Epithelial cell of proximal tubule (primary cell): ENCODE measurements around the gene INSIG2. TPM values are rescaled to one million over a fixed set of nuclear protein-coding genes. Genes with fewer than 3 reads are reported as not detected.

ENCODE experiments used
- DNase-seq: peaks from one replicate; pipeline ENCODE4 v3.0.0-alpha.2; 2011; ENCODE audit warnings: low read depth
- H3K4me3 ChIP-seq: 2 replicates; pipeline ENCODE4 v1.5.1; 2011; ENCODE audit warnings: low read depth, mild to moderate bottlenecking, low read length
- total RNA-seq: library from RNA; depleted of rRNA; stranded (reverse); fragments of >200 nt; gene quantifications from 2 replicates; pipeline ENCODE4 v1.2.3, GENCODE V29; 2015
- TF ChIP-seq, protein P1 (sequence below): conservative IDR thresholded peaks from 2 replicates; pipeline ENCODE4 v1.5.1; 2012; ENCODE audit warnings: low read depth, mild to moderate bottlenecking, low read length

The INSIG2 gene
- total RNA-seq, 1 donor from 2014 or later, result 9.1 TPM

DNA sequence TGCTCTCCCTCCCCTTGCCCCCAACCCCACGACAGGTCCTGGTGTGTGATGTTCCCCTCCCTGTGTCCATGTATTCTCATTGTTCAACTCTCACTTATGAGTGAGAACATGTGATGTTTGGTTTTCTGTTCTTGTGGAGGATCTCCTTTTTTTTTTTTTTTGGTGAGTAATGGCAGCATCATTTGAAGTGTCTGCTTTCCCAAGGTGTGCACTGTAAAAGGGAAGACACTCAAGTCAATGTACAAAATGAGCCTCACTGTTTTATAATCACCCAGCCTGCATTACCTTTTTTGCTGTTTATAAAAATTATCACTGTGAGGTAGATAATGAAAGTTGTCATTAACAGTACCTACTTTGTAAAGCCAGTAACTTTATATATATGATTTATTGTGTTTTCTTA lies 56.9 kb downstream of the INSIG2 start:
- DNase-seq, result no peak
- no peak overlapping the region for H3K4me3 ChIP-seq
- TF ChIP-seq, protein P1, sequence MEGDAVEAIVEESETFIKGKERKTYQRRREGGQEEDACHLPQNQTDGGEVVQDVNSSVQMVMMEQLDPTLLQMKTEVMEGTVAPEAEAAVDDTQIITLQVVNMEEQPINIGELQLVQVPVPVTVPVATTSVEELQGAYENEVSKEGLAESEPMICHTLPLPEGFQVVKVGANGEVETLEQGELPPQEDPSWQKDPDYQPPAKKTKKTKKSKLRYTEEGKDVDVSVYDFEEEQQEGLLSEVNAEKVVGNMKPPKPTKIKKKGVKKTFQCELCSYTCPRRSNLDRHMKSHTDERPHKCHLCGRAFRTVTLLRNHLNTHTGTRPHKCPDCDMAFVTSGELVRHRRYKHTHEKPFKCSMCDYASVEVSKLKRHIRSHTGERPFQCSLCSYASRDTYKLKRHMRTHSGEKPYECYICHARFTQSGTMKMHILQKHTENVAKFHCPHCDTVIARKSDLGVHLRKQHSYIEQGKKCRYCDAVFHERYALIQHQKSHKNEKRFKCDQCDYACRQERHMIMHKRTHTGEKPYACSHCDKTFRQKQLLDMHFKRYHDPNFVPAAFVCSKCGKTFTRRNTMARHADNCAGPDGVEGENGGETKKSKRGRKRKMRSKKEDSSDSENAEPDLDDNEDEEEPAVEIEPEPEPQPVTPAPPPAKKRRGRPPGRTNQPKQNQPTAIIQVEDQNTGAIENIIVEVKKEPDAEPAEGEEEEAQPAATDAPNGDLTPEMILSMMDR, result no peak

DNA sequence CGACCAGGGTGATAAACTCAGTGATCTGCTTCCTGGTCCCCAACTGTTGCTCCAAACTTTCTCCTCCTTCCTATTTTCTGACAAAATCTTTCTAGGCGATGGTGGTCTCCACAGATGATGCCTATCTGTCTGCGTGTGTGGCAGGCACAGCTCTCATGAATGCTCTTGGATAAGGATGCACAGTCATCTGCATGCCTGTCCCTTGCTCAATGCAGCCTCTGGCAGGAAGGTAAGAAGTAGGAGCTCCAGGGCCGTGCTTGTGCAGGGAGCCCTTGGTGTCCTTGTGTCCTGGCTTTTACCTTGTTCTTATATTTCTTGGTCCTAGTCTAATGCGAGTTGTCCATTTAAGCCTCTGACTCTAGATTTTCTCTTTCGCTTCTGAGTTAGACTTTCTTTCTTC lies 57.5 kb downstream of the INSIG2 start:
- H3K4me3 ChIP-seq, result no peak overlapping the region
- DNase-seq, result no peak
- TF ChIP-seq, protein P1, result no peak

DNA sequence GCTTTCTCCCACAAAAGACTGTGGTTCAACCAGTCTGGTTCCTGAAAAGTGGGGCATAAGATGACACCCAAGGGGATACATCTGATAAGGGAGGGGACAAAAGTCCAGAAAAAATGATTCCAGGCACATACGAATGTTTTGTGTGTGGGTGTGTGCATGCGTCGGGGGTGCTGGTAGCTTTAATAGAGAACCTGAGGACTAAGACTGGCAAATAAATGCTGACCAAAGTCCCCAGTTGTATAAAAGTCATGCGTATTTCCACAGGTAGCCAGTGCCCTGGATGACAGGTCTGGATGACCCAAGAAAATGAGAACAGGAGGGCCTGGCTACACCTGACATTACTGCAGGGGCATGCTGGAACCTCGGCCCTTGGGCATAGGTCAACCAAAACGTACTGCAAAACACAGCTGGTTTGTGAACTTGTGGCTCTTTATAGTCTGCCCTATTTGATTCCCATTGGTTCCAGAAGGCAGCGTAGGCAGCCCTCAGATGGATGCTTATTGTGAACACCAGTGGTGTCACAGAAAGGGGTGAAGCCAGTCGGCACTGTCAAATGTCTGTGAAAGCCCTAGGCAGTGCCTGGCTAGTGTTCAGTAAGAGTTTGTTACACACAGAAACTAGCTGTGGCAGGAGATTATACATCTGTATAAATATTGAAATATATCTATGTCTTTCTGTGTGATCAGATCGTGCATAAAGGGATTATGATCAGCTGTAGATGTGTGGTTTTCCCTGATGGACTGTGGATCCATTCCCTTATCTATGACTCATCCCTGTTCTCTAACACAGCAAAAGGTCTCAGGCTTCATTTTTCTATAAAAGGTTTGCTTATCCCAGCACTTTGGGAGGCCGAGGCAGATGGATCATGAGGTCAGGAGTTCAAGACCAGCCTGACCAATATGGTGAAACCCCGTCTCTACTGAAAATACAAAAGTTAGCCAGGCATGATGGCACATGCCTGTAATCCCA lies 58.3 kb downstream of the INSIG2 start:
- no peak overlapping the region for H3K4me3 ChIP-seq
- no peak for DNase-seq
- TF ChIP-seq, protein P1, result no peak

DNA sequence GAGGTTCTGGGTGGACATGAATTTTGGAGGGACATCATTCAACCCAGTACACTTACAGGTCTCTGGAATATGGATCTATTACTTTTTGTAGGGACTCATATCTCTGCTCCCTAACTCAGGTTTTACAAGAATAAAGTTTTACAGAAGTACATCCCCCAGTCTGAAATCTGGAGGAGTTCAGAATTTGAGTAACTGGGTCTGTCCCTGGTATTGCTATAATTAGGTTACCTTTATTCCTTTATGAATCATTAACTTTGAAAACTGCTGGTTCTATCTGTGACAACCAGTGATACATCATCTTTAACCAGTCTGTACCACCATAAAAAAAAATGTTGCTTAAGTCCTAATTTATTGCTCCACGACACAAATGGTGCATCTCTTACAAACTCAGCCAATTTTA lies 59.9 kb downstream of the INSIG2 start:
- H3K4me3 ChIP-seq, result no peak overlapping the region
- TF ChIP-seq, protein P1, result no peak
- no peak for DNase-seq

DNA sequence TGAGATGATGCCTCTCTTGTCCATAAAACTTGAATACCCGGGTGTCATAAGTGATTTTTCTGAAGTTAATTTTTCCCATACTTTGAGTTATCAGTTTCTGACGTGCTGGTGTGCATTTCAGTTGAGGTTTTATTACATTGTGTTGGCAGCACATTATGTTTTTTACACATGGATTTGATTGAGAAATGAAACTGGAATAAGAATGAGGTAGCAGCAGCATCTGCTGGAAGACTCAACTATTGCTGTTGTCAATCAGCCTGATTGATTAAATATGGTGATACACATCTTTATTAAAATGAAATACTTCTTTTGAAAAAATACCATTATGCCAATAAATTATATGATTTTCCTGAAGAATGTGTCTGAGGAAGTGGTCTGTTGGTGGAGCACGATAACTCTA lies 60.5 kb downstream of the INSIG2 start:
- DNase-seq, result no peak
- TF ChIP-seq, protein P1, result peak; percentile 40
- no peak overlapping the region for H3K4me3 ChIP-seq

DNA sequence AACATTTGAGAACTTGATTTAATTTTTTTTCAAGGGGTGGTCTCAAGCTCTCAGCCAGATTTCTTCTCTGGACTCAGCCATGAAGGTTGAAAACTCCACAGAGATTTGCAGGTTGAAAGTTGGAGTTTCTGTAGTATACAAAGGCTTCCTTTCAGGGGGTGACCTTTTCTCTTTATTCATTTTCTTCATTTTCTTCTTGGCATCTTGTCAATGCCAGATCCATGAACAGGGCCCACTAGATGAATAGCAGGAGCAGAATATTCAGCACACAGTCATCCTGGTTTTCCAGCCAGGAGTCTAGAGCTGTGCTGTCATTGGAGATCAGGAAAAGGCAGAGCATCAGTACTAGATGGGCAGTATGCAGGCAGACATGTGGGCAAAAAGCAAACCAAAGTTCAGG lies 62.0 kb downstream of the INSIG2 start:
- H3K4me3 ChIP-seq, result no peak overlapping the region
- TF ChIP-seq, protein P1, result no peak
- no peak for DNase-seq

DNA sequence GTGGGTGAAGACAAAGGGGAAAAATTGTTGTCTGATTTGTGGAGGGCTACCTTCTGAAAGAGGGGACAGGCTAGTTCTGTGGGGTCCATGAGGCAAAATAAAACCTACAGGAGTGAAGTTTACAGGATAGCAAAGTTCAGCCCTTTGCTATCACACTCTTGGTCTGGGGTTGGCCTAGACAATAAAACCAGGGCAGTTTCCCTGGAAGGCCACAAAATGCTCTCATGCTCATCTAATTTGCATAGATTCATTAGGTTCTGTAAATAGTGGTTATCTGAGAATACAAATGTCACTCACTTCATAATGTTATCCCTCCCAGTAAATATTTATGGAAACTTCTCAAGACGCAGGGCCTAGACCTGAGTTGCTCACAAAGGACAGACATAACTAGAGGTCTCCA lies 63.6 kb downstream of the INSIG2 start:
- no peak for DNase-seq
- no peak overlapping the region for H3K4me3 ChIP-seq
- TF ChIP-seq, protein P1, result no peak
